DND-41 (cell line): ENCODE data around the gene PLP2.

Experiments
- ATAC-seq: fragments of 200-7000 bp; cut with Tn5 transposase; 3 replicates; pipeline ENCODE4 v1.9.1; 2021; ENCODE audit warnings: low read depth; ENCODE audit not compliant: insufficient read depth
- DNase-seq: peaks from one replicate; pipeline ENCODE4 v3.0.0-alpha.2; 2020
- H2AFZ ChIP-seq: 2 replicates; pipeline ENCODE4 v1.6.0; 2012; ENCODE audit warnings: low read depth, low read length
- H3K27ac ChIP-seq: 2 replicates; pipeline ENCODE4 v1.5.1; 2012; ENCODE audit warnings: low read length, inconsistent platforms
- H3K27me3 ChIP-seq: fragments of 200-600 bp; sonication (generic); 2 replicates; pipeline ENCODE4 v1.6.0; 2012; ENCODE audit warnings: low read length, mild to moderate bottlenecking, inconsistent platforms; ENCODE audit not compliant: insufficient read depth, poor library complexity
- H3K36me3 ChIP-seq: 2 replicates; pipeline ENCODE4 v1.5.1; 2012; ENCODE audit warnings: low read length, inconsistent platforms; ENCODE audit not compliant: insufficient read depth
- H3K4me1 ChIP-seq: 2 replicates; pipeline ENCODE4 v1.5.1; 2012; ENCODE audit warnings: mild to moderate bottlenecking, low read length; ENCODE audit not compliant: insufficient read depth
- H3K4me2 ChIP-seq: 2 replicates; pipeline ENCODE4 v1.6.0; 2012; ENCODE audit warnings: mild to moderate bottlenecking, moderate library complexity, low read length, inconsistent platforms; ENCODE audit not compliant: insufficient read depth
- H3K4me3 ChIP-seq, 2 experiments: fragments of 200-600 bp in 1 of 2; shearing (Covaris generic) in 1 of 2; 2 replicates each; pipeline ENCODE4 v1.5.1; 2012 to 2016; ENCODE audit warnings: inconsistent platforms in 2 of 2, low read length in 2 of 2, mild to moderate bottlenecking in 2 of 2, low read depth in 1 of 2, moderate library complexity in 1 of 2
- H3K79me2 ChIP-seq: 2 replicates; pipeline ENCODE4 v1.6.0; 2012; ENCODE audit warnings: low read length, inconsistent platforms; ENCODE audit not compliant: insufficient read depth
- H3K9ac ChIP-seq: 2 replicates; pipeline ENCODE4 v1.6.0; 2012; ENCODE audit warnings: low read depth, mild to moderate bottlenecking, inconsistent platforms, low read length, moderate library complexity
- H3K9me3 ChIP-seq: 2 replicates; pipeline ENCODE4 v1.5.1; 2012; ENCODE audit warnings: low read length, moderate library complexity, mild to moderate bottlenecking, inconsistent platforms; ENCODE audit not compliant: insufficient read depth, severe bottlenecking
- H4K20me1 ChIP-seq: 2 replicates; pipeline ENCODE4 v1.6.0; 2012; ENCODE audit warnings: low read length; ENCODE audit not compliant: insufficient read depth
- CTCF ChIP-seq: IDR thresholded peaks from 2 replicates; pipeline ENCODE4 v1.5.1; 2012; ENCODE audit warnings: borderline replicate concordance, low read length, moderate library complexity, mild to moderate bottlenecking; ENCODE audit not compliant: poor library complexity, severe bottlenecking; ENCODE audit errors: extremely low read depth
- EZH2 ChIP-seq: IDR thresholded peaks from 3 replicates; pipeline ENCODE4 v1.6.1; 2012; ENCODE audit warnings: borderline replicate concordance, low read depth, mild to moderate bottlenecking, moderate library complexity, low read length, inconsistent platforms; ENCODE audit not compliant: severe bottlenecking

Gene PLP2

GRCh38 chrX:49176421-49177326 lies 5.0 kb downstream of the PLP2 start:
- no peak for DNase-seq
- no peak overlapping the region for H3K4me2 ChIP-seq

GRCh38 chrX:49177338-49177833 lies 5.7 kb downstream of the PLP2 start:
- H2AFZ ChIP-seq = no peak overlapping the region
- H3K9me3 ChIP-seq = no peaks in the 10 kb centered on the region
- TF ChIP-seq EZH2 (no peak), CTCF (peak; percentile 38)
- no peak overlapping the region for H3K9ac ChIP-seq
- peaks cover 41% of the 10 kb centered on the region for H3K36me3 ChIP-seq
- H3K4me2 ChIP-seq = no peak overlapping the region
- no peak overlapping the region for H3K4me3 ChIP-seq
- H3K27ac ChIP-seq = no peak overlapping the region
- H3K27me3 ChIP-seq = no peaks in the 10 kb centered on the region
- DNase-seq (no peak), ATAC-seq (peak; percentile 46; the same call in 1 of the 3 replicates)
- peaks cover 10% of the 10 kb centered on the region for H3K4me1 ChIP-seq
- peaks cover 5% of the 10 kb centered on the region; the same call in 1 of the 2 replicates for H4K20me1 ChIP-seq
- H3K79me2 ChIP-seq = peaks cover 6% of the 10 kb centered on the region

More at GRCh38 chrX:49176421-49177326, 5.0 kb downstream of the PLP2 start:
- TF ChIP-seq EZH2 (no peak), CTCF (no peak)
- ATAC-seq = no peak
- Histone ChIP-seq H3K9me3 (no peaks in the 10 kb centered on the region), H4K20me1 (peaks cover 5% of the 10 kb centered on the region; the same call in 1 of the 2 replicates), H3K27me3 (no peaks in the 10 kb centered on the region), H3K27ac (no peak overlapping the region), H3K36me3 (peaks cover 39% of the 10 kb centered on the region), H3K4me3 (no peak overlapping the region), H3K9ac (no peak overlapping the region), H2AFZ (no peak overlapping the region), H3K79me2 (peaks cover 6% of the 10 kb centered on the region), H3K4me1 (peaks cover 17% of the 10 kb centered on the region)

- no peaks in the 10 kb centered on the region for H3K9me3 ChIP-seq
- H3K27ac ChIP-seq = no peak overlapping the region
- H4K20me1 ChIP-seq = peaks cover 4% of the 10 kb centered on the region; the same call in 1 of the 2 replicates
- H2AFZ ChIP-seq = no peak overlapping the region
- DNase-seq (no peak), ATAC-seq (no peak)
- H3K36me3 ChIP-seq = peaks cover 41% of the 10 kb centered on the region
- no peak overlapping the region for H3K4me2 ChIP-seq
- H3K9ac ChIP-seq = no peak overlapping the region
- no peaks in the 10 kb centered on the region for H3K27me3 ChIP-seq
- H3K79me2 ChIP-seq = peaks cover 3% of the 10 kb centered on the region
- TF ChIP-seq EZH2 = no peak
- H3K4me1 ChIP-seq = peaks cover 5% of the 10 kb centered on the region
- H3K4me3 ChIP-seq = no peak overlapping the region
These were observed 6.3 kb downstream of the PLP2 start for GRCh38 chrX:49177873-49178480.

GRCh38 chrX:49178537-49178936 lies 6.8 kb downstream of the PLP2 start:
- Histone ChIP-seq H3K27ac (no peak overlapping the region), H3K79me2 (no peaks in the 10 kb centered on the region), H3K4me1 (no peaks in the 10 kb centered on the region), H3K9me3 (no peaks in the 10 kb centered on the region), H2AFZ (no peak overlapping the region), H3K36me3 (peaks cover 41% of the 10 kb centered on the region), H3K4me3 (no peak overlapping the region), H3K27me3 (no peaks in the 10 kb centered on the region), H3K9ac (no peak overlapping the region), H4K20me1 (no peaks in the 10 kb centered on the region), H3K4me2 (no peak overlapping the region)
- DNase-seq (no peak), ATAC-seq (no peak)
- TF ChIP-seq EZH2 (no peak), CTCF (no peak)
